H9 (cell line): ENCODE results near the gene NARF. TPM values are rescaled to one million over a fixed set of nuclear protein-coding genes. Genes with fewer than 3 reads are reported as not detected.

Experiments
- DNase-seq: peaks from one replicate; pipeline ENCODE4 v3.0.0-alpha.2; 2017
- H2AFZ ChIP-seq: one replicate; pipeline ENCODE4 v1.6.1; 2013; ENCODE audit warnings: mild to moderate bottlenecking, low read length, control low read depth, moderate library complexity
- H2AK5ac ChIP-seq: 2 replicates; pipeline ENCODE4 v1.6.1; 2013; ENCODE audit warnings: low read length, control low read depth, mixed read lengths; ENCODE audit not compliant: insufficient read length
- H2BK120ac ChIP-seq: one replicate; pipeline ENCODE4 v1.6.1; 2013; ENCODE audit warnings: low read depth, mild to moderate bottlenecking, low read length, control low read depth, inconsistent platforms; ENCODE audit not compliant: poor library complexity, severe bottlenecking
- H2BK12ac ChIP-seq: 2 replicates; pipeline ENCODE4 v1.6.1; 2013; ENCODE audit warnings: low read length, control low read depth, mixed read lengths, low read depth; ENCODE audit not compliant: insufficient read length
- H2BK15ac ChIP-seq: 2 replicates; pipeline ENCODE4 v1.6.1; 2013; ENCODE audit warnings: low read depth, low read length, control low read depth
- H2BK20ac ChIP-seq: one replicate; pipeline ENCODE4 v1.6.1; 2013; ENCODE audit warnings: low read depth, mild to moderate bottlenecking, low read length, control low read depth, inconsistent platforms; ENCODE audit not compliant: poor library complexity, severe bottlenecking
- H2BK5ac ChIP-seq: 2 replicates; pipeline ENCODE4 v1.6.1; 2013; ENCODE audit warnings: low read length, control low read depth, mixed read lengths; ENCODE audit not compliant: insufficient read length
- H3K14ac ChIP-seq: 2 replicates; pipeline ENCODE4 v1.6.1; 2013; ENCODE audit warnings: low read length, control low read depth; ENCODE audit not compliant: insufficient read depth
- H3K18ac ChIP-seq: 2 replicates; pipeline ENCODE4 v1.6.1; 2013; ENCODE audit warnings: low read depth, mild to moderate bottlenecking, mixed read lengths, low read length, control low read depth; ENCODE audit not compliant: insufficient read length
- H3K23ac ChIP-seq: 2 replicates; pipeline ENCODE4 v1.6.1; 2013; ENCODE audit warnings: low read length, control low read depth, mixed read lengths, low read depth; ENCODE audit not compliant: insufficient read length
- H3K23me2 ChIP-seq: 2 replicates; pipeline ENCODE4 v1.6.1; 2013; ENCODE audit warnings: low read depth, mild to moderate bottlenecking, mixed read lengths, low read length, control low read depth; ENCODE audit not compliant: insufficient read length, poor library complexity, severe bottlenecking
- H3K27ac ChIP-seq: 2 replicates; pipeline ENCODE4 v1.5.1; 2013; ENCODE audit warnings: low read length, control low read depth, mixed read lengths, low read depth; ENCODE audit not compliant: insufficient read length
- H3K27me3 ChIP-seq: 2 replicates; pipeline ENCODE4 v1.6.1; 2013; ENCODE audit warnings: low read length, control low read depth, inconsistent platforms; ENCODE audit not compliant: insufficient read depth
- H3K4ac ChIP-seq: 2 replicates; pipeline ENCODE4 v1.6.1; 2013; ENCODE audit warnings: low read depth, mild to moderate bottlenecking, control low read depth, inconsistent platforms, low read length, moderate library complexity
- H3K4me1 ChIP-seq: 2 replicates; pipeline ENCODE4 v1.6.1; 2013; ENCODE audit warnings: low read length, control low read depth, inconsistent platforms; ENCODE audit not compliant: insufficient read depth
- H3K4me2 ChIP-seq: 2 replicates; pipeline ENCODE4 v1.6.1; 2013; ENCODE audit warnings: low read length, control low read depth, mixed read lengths; ENCODE audit not compliant: insufficient read length, insufficient read depth
- H3K56ac ChIP-seq: 2 replicates; pipeline ENCODE4 v1.6.1; 2013; ENCODE audit warnings: low read depth, mild to moderate bottlenecking, mixed read lengths, low read length, control low read depth; ENCODE audit not compliant: insufficient read length
- H3K79me1 ChIP-seq: 2 replicates; pipeline ENCODE4 v1.6.1; 2013; ENCODE audit warnings: low read depth, mild to moderate bottlenecking, moderate library complexity, low read length, control low read depth, inconsistent platforms; ENCODE audit not compliant: insufficient read depth, poor library complexity, severe bottlenecking
- H3K79me2 ChIP-seq: 2 replicates; pipeline ENCODE4 v1.6.1; 2013; ENCODE audit warnings: low read length, control low read depth, inconsistent platforms; ENCODE audit not compliant: insufficient read depth
- H3K9ac ChIP-seq: 2 replicates; pipeline ENCODE4 v1.6.1; 2013; ENCODE audit warnings: low read length, control low read depth, mixed read lengths; ENCODE audit not compliant: insufficient read length; ENCODE audit errors: extremely low read depth
- H3K9me3 ChIP-seq: one replicate; pipeline ENCODE4 v1.6.1; 2013; ENCODE audit warnings: low read depth, low read length, inconsistent platforms; ENCODE audit not compliant: control insufficient read depth
- H3T11ph ChIP-seq: one replicate; pipeline ENCODE4 v1.6.1; 2013; ENCODE audit warnings: mild to moderate bottlenecking, low read length, control low read depth, inconsistent platforms
- H4K20me1 ChIP-seq: one replicate; pipeline ENCODE4 v1.6.1; 2013; ENCODE audit not compliant: control insufficient read depth, insufficient read length, insufficient read depth
- H4K5ac ChIP-seq: 2 replicates; pipeline ENCODE4 v1.6.1; 2013; ENCODE audit warnings: low read depth, mild to moderate bottlenecking, mixed read lengths, low read length, control low read depth; ENCODE audit not compliant: insufficient read length
- H4K8ac ChIP-seq: replicated peaks from 2 replicates; pipeline ENCODE4 v1.6.1; 2013; ENCODE audit warnings: low read length, control low read depth, mixed read lengths, low read depth; ENCODE audit not compliant: insufficient read length
- H4K91ac ChIP-seq: 2 replicates; pipeline ENCODE4 v1.6.1; 2013; ENCODE audit warnings: low read depth, mild to moderate bottlenecking, moderate library complexity, mixed read lengths, low read length, control low read depth; ENCODE audit not compliant: insufficient read length
- H3K27ac Mint-ChIP-seq, 3 experiments: 2 replicates in 2 of 3; 3 replicates in 1 of 3; pipeline ENCODE4 v1.8.0; 2020 to 2021; ENCODE audit warnings: mixed read lengths in 3 of 3, mild to moderate bottlenecking in 1 of 3, moderate library complexity in 1 of 3
- H3K27me3 Mint-ChIP-seq: 2 replicates; pipeline ENCODE4 v1.8.0; 2021; ENCODE audit warnings: low read depth, mild to moderate bottlenecking, moderate library complexity, mixed read lengths
- H3K36me3 Mint-ChIP-seq, 3 experiments: 2 replicates in 2 of 3; 3 replicates in 1 of 3; pipeline ENCODE4 v1.8.0; 2020 to 2021; ENCODE audit warnings: low read depth in 3 of 3, mixed read lengths in 3 of 3; ENCODE audit not compliant: insufficient read depth in 1 of 3
- H3K4me1 Mint-ChIP-seq, 2 experiments: 2 replicates each; pipeline ENCODE4 v1.8.0; 2020; ENCODE audit warnings: mixed read lengths in 2 of 2
- H3K4me3 Mint-ChIP-seq, 2 experiments: 2 replicates in 1 of 2; 3 replicates in 1 of 2; pipeline ENCODE4 v1.8.0; 2020 to 2021; ENCODE audit warnings: mild to moderate bottlenecking in 2 of 2, mixed read lengths in 2 of 2, moderate library complexity in 1 of 2
- H3K9me3 Mint-ChIP-seq, 2 experiments: 2 replicates in 1 of 2; 3 replicates in 1 of 2; pipeline ENCODE4 v1.8.0; 2020; ENCODE audit warnings: mild to moderate bottlenecking in 2 of 2, mixed read lengths in 2 of 2, moderate library complexity in 1 of 2
- WGBS: extraction: QIAGEN DNeasy Blood & Tissue Kit; methylation state at CpG from one replicate; pipeline ENCODE4 v1.1.7; 2013; ENCODE audit warnings: missing lambda C conversion rate, low lambda C conversion rate, mixed read lengths; ENCODE audit not compliant: insufficient read length; ENCODE audit errors: extremely low coverage; 5-methylcytosine and 5-hydroxymethylcytosine counted together
- total RNA-seq: library from RNA; stranded (reverse); gene quantifications from 2 replicates; pipeline ENCODE4 v1.2.1, GENCODE V29; 2021
- TF ChIP-seq, protein P1 (sequence below): fragments of 200-600 bp; sonication (generic); conservative IDR thresholded peaks from 3 replicates; pipeline ENCODE4 v1.8.0; 2021; ENCODE audit warnings: antibody characterized with exemption, mild to moderate bottlenecking

Gene NARF
- total RNA-seq, 1 experiment from 2014 or later, result 124 TPM

DNA sequence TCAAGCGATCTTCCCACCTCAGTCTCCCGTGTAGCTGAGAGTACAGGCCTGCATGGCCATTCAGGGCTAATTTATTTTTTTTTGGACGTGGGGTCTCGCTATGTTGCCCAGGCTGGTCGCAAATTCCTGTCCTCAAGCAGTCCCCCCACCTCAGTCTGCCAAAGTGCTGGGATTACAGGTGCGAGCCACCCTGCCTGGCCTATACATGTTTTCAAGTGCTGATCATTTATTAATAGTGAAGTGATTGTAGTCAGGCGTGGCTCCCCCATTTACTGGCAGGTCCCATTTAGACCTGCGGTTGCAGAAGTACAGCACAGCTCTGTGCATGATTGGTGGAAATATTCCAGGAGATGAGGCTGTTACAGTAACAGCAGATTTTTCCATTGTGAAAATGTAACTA is 69.4 kb downstream of the NARF start:
- H3K14ac ChIP-seq, result no peak overlapping the region
- H2AFZ ChIP-seq, result no peak overlapping the region

More for the DNA sequence above, 69.4 kb downstream of the NARF start:
- no peak overlapping the region for H2AK5ac ChIP-seq
- H4K20me1 ChIP-seq, result peaks cover 3% of the 10 kb centered on the region
- no peak overlapping the region for H3K9ac ChIP-seq
- no peak overlapping the region for H2BK15ac ChIP-seq
- H2BK5ac ChIP-seq, result no peak overlapping the region
- Mint-ChIP-seq H3K36me3 (peaks cover 6 to 9% (median 6%) of the 10 kb centered on the region in 3 experiments), H3K9me3 (no peaks in the 10 kb centered on the region), H3K27ac (peak overlapping the region in 2 of 3 experiments; percentile 65 to 81; a peak in 3 of 7 replicates), H3K4me1 (peaks cover 24 to 41% of the 10 kb centered on the region in 2 experiments), H3K27me3 (no peaks in the 10 kb centered on the region; the same call in 1 of the 2 replicates), H3K4me3 (peak overlapping the region in 1 of 2 experiments; percentile 32; a peak in 1 of 5 replicates)
- peaks cover 2% of the 10 kb centered on the region; the same call in 1 of the 2 replicates for H3K4me1 ChIP-seq
- peaks cover 3% of the 10 kb centered on the region for H3K79me1 ChIP-seq
- H4K8ac ChIP-seq, result no peak overlapping the region
- no peaks in the 10 kb centered on the region for H3K9me3 ChIP-seq
- TF ChIP-seq, protein P1, sequence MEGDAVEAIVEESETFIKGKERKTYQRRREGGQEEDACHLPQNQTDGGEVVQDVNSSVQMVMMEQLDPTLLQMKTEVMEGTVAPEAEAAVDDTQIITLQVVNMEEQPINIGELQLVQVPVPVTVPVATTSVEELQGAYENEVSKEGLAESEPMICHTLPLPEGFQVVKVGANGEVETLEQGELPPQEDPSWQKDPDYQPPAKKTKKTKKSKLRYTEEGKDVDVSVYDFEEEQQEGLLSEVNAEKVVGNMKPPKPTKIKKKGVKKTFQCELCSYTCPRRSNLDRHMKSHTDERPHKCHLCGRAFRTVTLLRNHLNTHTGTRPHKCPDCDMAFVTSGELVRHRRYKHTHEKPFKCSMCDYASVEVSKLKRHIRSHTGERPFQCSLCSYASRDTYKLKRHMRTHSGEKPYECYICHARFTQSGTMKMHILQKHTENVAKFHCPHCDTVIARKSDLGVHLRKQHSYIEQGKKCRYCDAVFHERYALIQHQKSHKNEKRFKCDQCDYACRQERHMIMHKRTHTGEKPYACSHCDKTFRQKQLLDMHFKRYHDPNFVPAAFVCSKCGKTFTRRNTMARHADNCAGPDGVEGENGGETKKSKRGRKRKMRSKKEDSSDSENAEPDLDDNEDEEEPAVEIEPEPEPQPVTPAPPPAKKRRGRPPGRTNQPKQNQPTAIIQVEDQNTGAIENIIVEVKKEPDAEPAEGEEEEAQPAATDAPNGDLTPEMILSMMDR, result no peak
- H3K4me2 ChIP-seq, result no peak overlapping the region
- H3K27ac ChIP-seq, result no peak overlapping the region
- no peak overlapping the region for H3K18ac ChIP-seq
- no peaks in the 10 kb centered on the region for H3K27me3 ChIP-seq
- no peak overlapping the region for H4K5ac ChIP-seq
- DNase-seq, result no peak
- peaks cover 78% of the 10 kb centered on the region for H3K79me2 ChIP-seq
- WGBS, result no CpG with 5 or more reads among the region's 8 CpGs
- H3K4ac ChIP-seq, result no peak overlapping the region
- H2BK20ac ChIP-seq, result no peak overlapping the region
- no peak overlapping the region for H3T11ph ChIP-seq
- no peak overlapping the region for H3K23ac ChIP-seq
- no peaks in the 10 kb centered on the region for H3K23me2 ChIP-seq
- H2BK12ac ChIP-seq, result no peak overlapping the region
- no peak overlapping the region for H3K56ac ChIP-seq
- H4K91ac ChIP-seq, result no peak overlapping the region
- H2BK120ac ChIP-seq, result no peak overlapping the region
